Mucosa of descending colon (tissue), 3 donors: ENCODE results near the gene DCHS2. TPM values are rescaled to one million over a fixed set of nuclear protein-coding genes. Genes with fewer than 3 reads are reported as not detected.

Experiments
- ATAC-seq: fragments of 200-7000 bp; cut with Tn5 transposase; one replicate; pipeline ENCODE4 v1.9.1; 2020; ENCODE audit warnings: mild to moderate bottlenecking, moderate library complexity
- DNase-seq, 3 donors: peaks; one replicate each; pipeline ENCODE4 v3.0.0-alpha.2; 2020
- H3K36me3 ChIP-seq: fragments of 200-600 bp; one replicate; pipeline ENCODE4 v1.8.0; 2021; ENCODE audit warnings: low read depth, mild to moderate bottlenecking
- H3K4me1 ChIP-seq: fragments of 200-600 bp; one replicate; pipeline ENCODE4 v1.8.0; 2021; ENCODE audit warnings: low read depth, mild to moderate bottlenecking
- H3K4me3 ChIP-seq: fragments of 200-600 bp; one replicate; pipeline ENCODE4 v1.8.0; 2021; ENCODE audit warnings: mild to moderate bottlenecking
- H3K9me3 ChIP-seq: fragments of 200-600 bp; one replicate; pipeline ENCODE4 v1.8.0; 2021; ENCODE audit warnings: mild to moderate bottlenecking
- CTCF ChIP-seq: fragments of 200-600 bp; IDR thresholded peaks from one replicate; pipeline ENCODE4 v1.8.0; 2022; ENCODE audit warnings: antibody characterized with exemption, mild to moderate bottlenecking
- intact Hi-C, 2 donors: fragments of 100-400 bp; cut with DNase I in 1 of 2; cut with micrococcal nuclease in 1 of 2; formaldehyde crosslinking; loops; one replicate each; pipeline versions ENCODE4 v1.11.0 to v1.11.1; 2022; cut with DNase I, micrococcal nuclease
- total RNA-seq, 3 donors: library from RNA; stranded (reverse); fragmentation: NEBNext Ultra II Directional in 2 of 3; extraction: Animal tissue kit (Norgen Biotek cat#: 25700) in 2 of 3; gene quantifications; one replicate each; pipeline versions ENCODE4 v1.2.1 to v1.2.4, GENCODE V29; 2021 to 2023
- donor health status: DM: no; HTN: no; CAD: no; lungs with moderate emphysema.
- donor health status: DM: no; HTN: no; CAD: no.
- donor health status: DM: no; HTN: yes; CAD: no.

The DCHS2 gene
- total RNA-seq, 3 donors from 2014 or later = 0.58 to 9.6 (median 1.1) TPM

- no peak overlapping the region for H3K4me3 ChIP-seq
- intact Hi-C loops = no loop called here
- ATAC-seq (no peak), DNase-seq (no peak)
- no peaks in the 10 kb centered on the region for H3K9me3 ChIP-seq
- H3K4me1 ChIP-seq = no peaks in the 10 kb centered on the region
- H3K36me3 ChIP-seq = no peaks in the 10 kb centered on the region
- TF ChIP-seq CTCF = no peak
These were observed 196.8 kb downstream of the DCHS2 start for GRCh38 chr4:154294652-154295350.

- ATAC-seq (no peak), DNase-seq (no peak)
- H3K9me3 ChIP-seq = no peaks in the 10 kb centered on the region
- TF ChIP-seq CTCF = no peak
- intact Hi-C loops = no loop called here
- H3K36me3 ChIP-seq = no peaks in the 10 kb centered on the region
- H3K4me3 ChIP-seq = no peak overlapping the region
- no peaks in the 10 kb centered on the region for H3K4me1 ChIP-seq
These were observed 198.2 kb downstream of the DCHS2 start for GRCh38 chr4:154293427-154293826.

- H3K36me3 ChIP-seq = no peaks in the 10 kb centered on the region
- ATAC-seq = no peak
- DNase-seq = no peak
- TF ChIP-seq CTCF = no peak
- no peaks in the 10 kb centered on the region for H3K9me3 ChIP-seq
- H3K4me3 ChIP-seq = no peak overlapping the region
- no peaks in the 10 kb centered on the region for H3K4me1 ChIP-seq
- intact Hi-C loops = no loop called here
These were observed 199.0 kb downstream of the DCHS2 start for GRCh38 chr4:154292589-154292988.

GRCh38 chr4:154277172-154277571, 214.4 kb downstream of the DCHS2 start:
- Histone ChIP-seq H3K4me1 (no peaks in the 10 kb centered on the region), H3K36me3 (no peaks in the 10 kb centered on the region), H3K4me3 (no peak overlapping the region), H3K9me3 (no peaks in the 10 kb centered on the region)
- intact Hi-C loops = no loop called here
- DNase-seq (no peak), ATAC-seq (no peak)
- no peak for TF ChIP-seq CTCF

- TF ChIP-seq CTCF = no peak
- Histone ChIP-seq H3K36me3 (no peaks in the 10 kb centered on the region), H3K9me3 (no peaks in the 10 kb centered on the region), H3K4me1 (no peaks in the 10 kb centered on the region), H3K4me3 (no peak overlapping the region)
- ATAC-seq (no peak), DNase-seq (no peak)
- intact Hi-C loops = no loop called here
These were observed 215.1 kb downstream of the DCHS2 start for GRCh38 chr4:154276496-154276895.

- Histone ChIP-seq H3K9me3 (no peaks in the 10 kb centered on the region), H3K4me1 (no peaks in the 10 kb centered on the region), H3K4me3 (no peak overlapping the region), H3K36me3 (no peaks in the 10 kb centered on the region)
- no peak for ATAC-seq
- no peak for DNase-seq
- TF ChIP-seq CTCF = no peak
- intact Hi-C loops = no loop called here
These were observed 236.6 kb downstream of the DCHS2 start for GRCh38 chr4:154254999-154255398.
